ENCODE results near the gene ITCH.

DNA sequence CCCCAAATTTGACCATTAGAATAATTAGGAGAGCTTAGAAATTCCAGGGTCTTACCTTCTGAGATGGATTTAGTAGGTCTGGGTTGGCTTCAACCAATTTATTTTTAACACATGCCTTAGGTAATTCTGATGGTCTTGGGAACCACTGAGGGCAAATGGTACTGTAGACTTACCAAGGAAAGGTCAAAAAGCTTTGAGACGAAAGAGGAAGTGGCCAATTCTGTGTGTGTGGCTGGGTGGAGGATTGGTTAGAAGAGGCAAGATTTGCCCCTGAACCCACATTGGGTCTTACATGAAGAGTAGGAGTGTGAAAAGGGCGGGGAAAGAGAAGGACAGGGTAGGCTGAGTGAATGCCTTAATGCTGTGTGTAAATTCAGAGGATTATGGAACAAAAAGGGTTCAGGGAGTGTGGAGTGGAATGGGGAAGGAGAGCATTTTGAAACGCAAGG lies 2.7 kb downstream of the ITCH start:
- TF ChIP-seq, protein P1, sequence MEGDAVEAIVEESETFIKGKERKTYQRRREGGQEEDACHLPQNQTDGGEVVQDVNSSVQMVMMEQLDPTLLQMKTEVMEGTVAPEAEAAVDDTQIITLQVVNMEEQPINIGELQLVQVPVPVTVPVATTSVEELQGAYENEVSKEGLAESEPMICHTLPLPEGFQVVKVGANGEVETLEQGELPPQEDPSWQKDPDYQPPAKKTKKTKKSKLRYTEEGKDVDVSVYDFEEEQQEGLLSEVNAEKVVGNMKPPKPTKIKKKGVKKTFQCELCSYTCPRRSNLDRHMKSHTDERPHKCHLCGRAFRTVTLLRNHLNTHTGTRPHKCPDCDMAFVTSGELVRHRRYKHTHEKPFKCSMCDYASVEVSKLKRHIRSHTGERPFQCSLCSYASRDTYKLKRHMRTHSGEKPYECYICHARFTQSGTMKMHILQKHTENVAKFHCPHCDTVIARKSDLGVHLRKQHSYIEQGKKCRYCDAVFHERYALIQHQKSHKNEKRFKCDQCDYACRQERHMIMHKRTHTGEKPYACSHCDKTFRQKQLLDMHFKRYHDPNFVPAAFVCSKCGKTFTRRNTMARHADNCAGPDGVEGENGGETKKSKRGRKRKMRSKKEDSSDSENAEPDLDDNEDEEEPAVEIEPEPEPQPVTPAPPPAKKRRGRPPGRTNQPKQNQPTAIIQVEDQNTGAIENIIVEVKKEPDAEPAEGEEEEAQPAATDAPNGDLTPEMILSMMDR (IDR thresholded peaks at IDR 0.05 in 2 of 3, conservative IDR thresholded peaks at IDR 0.05 in 1 of 3; ENCODE audit: borderline replicate concordance in 1 of 3, insufficient read depth in 1 of 3, low read depth in 2 of 3, low read length in 2 of 3) = no peak
- TF ChIP-seq, protein P2, sequence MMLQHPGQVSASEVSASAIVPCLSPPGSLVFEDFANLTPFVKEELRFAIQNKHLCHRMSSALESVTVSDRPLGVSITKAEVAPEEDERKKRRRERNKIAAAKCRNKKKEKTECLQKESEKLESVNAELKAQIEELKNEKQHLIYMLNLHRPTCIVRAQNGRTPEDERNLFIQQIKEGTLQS (IDR thresholded peaks at IDR 0.05) = no peak
- no peak for TF ChIP-seq TCF7L2 (IDR thresholded peaks at IDR 0.05; ENCODE audit: borderline replicate concordance, extremely low read depth, insufficient read depth, insufficient read length)
- TF ChIP-seq, protein P3, sequence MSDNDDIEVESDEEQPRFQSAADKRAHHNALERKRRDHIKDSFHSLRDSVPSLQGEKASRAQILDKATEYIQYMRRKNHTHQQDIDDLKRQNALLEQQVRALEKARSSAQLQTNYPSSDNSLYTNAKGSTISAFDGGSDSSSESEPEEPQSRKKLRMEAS (IDR thresholded peaks at IDR 0.05) = no peak
- no peak for TF ChIP-seq YY1 (IDR thresholded peaks at IDR 0.05; ENCODE audit: extremely low read depth, insufficient replicate concordance, low read depth, low read length)
- no peak for TF ChIP-seq SRF (IDR thresholded peaks at IDR 0.05; ENCODE audit: low read depth)
- no peak for TF ChIP-seq POLR2AphosphoS5 (IDR thresholded peaks at IDR 0.05; ENCODE audit: low read depth, low read length)
